COLO668 (cell line): ENCODE data around the gene USP34.
A peak's percentile ranks its signal among the peaks of the same experiment; 100 is the strongest.
"Not testable (repeated sequence)": the region's sequence is repeated elsewhere in the genome, so short reads cannot be mapped to it uniquely, and the experiment has no call there.

Source experiments
- DNase-seq: peaks from one replicate; lab custom pipeline; 2025; ENCODE audit not compliant: unreplicated experiment; lab: John Stamatoyannopoulos, UW

USP34 gene

DNA sequence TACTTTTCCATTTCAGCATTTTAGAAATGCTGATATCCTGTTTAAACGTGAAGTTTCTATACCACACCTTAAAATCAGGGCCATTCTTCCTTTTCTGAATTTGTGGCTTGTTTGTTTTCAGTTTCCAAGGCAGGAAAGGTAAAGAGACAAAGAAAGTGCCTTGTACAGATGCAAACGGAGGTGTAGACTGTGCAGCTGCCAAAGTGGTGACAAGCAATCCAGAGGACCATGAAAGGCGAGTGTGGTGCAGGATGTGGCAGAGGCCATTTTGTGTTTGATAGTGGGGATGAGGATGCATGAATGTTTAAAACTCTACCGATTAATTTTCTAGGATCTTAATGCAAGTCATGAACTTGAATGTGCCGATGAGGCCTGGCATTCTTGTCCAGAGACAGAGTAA is 308.2 kb downstream of the USP34 start:
- no peak for DNase-seq

DNA sequence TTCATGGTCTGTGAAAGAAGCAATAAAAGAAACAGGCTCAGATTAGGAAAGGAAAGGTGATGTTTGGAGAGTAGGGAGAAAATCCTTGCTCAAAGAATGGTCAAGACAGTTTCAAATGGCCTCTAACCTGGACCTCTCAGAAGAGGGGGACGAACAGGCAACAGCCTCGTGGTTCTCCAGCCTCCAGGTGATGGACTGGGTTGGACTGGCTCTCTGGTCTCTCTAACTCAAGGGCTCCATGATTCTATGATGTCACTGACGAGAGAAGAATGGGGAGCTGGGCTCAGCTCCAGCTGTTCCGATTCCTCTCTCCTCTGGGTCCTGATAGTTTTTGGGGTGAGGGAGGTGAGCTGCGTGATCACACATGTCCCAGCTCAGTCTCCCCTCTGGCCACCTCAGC is 309.0 kb downstream of the USP34 start, which contains the start of gene C2orf74:
Gene C2orf74 (plus strand): TSS at position 301 of the 400 bp plus-strand sequence. CDS start 327 bp downstream, outside the sequence.
- DNase-seq, result no peak

DNA sequence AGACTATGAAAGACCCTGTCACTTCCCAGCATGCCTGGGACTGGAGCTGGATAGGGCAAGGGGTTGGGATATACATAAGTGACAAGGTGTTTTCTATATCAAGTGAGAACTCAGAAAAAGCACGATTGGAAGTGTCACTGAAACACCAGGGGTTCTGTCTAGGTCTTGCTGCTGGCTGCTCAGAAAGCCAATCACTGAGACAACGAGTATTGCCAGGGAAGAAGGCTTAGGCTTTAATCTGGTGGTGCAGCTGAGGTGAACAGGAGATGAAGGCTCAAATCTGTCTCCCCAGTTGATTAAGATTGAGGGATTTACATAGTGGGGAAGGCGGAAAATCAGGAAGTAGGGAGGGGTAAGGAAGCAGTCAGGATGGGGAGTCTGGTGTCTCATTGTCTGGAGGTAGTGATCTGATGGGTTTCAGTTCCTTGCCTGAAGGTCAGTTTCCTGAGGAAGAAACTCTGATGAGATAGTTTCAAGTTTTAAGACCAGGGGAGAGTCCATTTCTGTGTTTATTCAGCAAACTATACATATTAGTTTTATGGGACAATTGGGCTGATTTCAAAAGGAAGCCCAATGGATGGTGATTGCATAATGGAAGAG is 312.4 kb downstream of the USP34 start:
- no peak for DNase-seq

DNA sequence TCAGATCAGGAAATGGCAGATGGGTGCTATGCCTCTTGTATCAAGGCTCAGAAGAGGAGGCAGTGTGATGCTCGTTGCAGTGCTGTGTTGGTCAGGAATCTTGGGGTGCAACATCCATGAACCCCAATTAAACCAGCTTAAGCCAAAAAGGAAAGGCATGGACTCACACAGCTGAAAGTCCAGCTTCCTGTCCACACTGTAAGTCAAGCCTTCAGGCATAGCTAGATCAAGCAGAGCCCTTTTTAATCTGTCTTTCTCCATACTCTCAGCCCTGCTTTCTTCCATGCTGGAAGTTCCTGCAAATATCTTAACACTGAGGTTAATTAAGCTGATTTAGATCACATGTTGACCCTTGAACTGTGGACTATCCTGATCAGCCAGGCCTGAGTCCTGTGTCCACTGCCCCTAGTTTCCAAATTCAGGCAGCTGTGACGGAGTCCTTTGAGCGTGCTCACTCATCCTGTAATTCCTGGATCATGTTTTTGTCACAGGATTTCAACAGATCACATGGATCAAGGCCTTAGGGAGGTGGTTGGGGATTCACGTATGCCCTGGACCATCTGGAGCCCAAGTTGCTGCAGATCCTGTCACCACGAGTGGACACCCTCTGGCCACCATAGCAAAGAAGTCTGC is 313.4 kb downstream of the USP34 start:
- no peak for DNase-seq

DNA sequence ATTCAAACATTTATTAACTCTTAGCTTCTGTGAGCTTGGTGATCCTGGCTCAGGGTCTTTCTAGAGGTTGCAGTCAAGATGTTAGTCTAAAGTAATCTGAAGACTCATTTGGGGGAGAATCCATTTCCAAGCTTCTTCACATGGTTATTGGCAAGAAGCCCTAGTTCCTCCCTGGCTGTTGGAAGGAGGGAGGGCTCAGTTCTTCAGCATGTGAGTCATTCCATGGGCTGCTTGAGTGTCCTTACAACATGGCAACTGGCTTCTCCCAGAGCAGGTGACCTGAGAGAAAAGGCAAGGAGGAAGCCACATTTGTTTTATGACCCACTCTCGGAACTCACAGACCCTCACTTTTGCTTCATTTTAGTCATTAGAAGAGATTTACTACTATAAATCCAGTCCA is 319.5 kb downstream of the USP34 start:
- DNase-seq, result no peak

DNA sequence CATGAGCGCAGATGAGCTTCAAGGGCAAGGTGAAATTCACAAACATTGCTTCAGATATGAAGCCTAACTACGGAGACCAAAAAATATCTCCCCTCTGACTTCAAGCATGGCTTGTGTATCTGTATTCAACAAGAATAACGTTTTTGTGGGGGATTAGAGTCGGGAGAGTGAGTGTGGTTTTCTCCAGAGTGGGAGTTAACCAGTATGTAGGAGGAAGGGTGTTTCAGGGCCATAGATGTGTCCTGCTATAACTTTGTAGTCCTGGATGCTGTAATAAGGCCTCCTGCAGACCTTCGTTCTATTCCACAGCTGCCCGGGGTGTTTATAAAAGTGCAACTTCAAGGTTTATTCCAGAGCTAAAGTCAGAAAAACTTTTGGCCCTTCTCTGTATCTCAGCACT is 321.8 kb downstream of the USP34 start:
- no peak for DNase-seq

DNA sequence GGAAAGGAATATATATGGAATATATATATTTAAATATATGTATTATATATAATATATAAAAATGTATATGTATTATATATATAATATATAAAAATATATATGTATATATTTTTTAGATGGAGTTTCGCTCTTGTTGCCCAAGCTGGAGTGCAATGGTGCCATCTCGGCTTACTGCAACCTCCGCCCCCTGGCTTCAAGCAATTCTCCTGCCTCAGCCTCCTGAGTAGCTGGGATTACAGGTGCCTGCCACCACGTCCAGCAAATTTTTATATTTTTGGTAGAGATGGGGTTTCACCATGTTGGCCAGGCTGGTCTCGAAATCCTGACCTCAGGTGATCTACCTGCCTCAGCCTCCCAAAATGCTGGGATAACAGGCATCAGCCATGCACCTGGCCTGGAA is 322.8 kb downstream of the USP34 start:
- not testable (repeated sequence) for DNase-seq

DNA sequence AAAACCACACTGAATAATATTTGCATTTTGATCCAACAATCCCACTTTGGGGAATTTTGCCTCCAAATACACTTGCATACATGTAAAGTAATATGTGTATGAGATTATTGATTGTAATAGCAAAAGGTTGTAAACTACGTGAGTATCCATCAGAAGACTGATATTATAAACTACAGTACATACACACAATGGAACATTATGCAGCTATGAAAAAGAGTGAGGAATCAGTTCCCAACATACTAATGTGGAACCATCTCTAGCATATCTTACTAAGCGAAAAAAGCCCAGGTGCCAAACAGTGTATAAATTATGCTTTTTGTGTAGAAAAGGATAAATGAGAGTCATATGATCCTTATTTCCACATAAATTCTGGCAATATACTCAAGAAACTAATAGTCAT is 324.9 kb downstream of the USP34 start:
- no peak for DNase-seq

DNA sequence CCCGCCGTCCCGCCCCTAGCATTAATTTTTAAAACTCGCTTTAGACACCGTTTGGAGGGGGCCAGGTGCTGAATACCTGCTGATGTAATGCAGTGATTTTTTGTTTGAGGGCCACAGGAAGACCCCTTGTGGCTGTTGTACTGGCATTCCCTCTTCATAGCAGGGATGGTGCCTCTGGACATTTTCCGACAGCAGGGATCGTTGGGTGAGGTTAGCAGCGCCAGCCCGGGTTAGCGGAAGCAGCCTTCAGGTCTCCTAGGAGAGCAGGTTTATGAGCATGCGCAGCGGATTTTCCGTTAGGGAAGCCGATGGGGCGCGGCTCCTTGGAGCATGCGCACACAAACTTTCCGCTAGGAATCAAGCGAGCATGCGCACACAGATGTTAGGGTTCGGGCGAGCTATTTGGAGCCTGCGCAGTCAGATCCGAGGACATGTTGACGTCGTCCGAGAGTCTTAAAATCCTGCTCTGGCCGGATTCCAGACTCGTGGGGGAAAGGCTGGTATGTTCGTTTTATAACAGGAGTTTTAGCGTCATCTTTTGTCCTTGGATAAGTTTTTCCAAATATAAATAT is 326.1 kb downstream of the USP34 start:
- peak; percentile 96 for DNase-seq

DNA sequence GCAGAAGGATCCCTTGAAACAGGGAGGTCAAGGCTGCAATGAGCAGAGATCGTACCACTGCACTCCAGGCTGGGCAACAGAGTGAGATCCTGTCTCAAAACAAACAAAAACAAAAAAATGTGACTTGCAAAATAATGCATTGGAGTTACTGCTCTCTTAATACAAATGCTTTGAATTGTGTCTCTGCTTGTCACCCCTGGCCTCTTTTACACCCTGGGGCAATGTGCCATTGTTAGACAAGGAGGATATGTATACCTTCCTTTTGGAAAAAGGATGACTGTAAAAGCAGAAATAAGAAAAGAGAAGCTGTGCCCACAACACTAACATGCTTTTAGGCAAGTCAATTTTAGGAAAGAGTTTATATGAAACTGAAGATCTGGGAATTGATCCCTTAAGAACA is 329.7 kb downstream of the USP34 start:
- DNase-seq, result no peak

DNA sequence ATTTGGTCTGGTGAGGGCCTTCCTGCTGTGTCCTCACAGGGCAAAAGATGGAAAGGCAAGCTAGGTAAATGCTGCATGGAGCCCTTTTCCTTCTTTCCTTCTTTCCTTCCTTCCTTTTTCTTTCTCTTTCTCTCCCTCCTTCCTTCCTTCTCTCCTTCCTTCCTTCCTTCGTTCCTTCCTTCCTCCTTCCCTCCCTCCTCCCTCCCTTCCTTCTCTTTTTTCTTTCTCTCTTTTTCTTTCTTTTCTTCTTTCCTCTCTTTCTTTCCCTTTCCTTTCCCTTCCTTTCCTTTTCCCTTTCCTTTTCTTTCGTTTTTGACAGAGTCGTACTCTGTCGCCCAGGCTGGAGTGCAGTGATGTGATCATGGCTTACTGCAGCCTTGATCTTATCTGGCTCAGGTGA is 332.0 kb downstream of the USP34 start:
- no peak for DNase-seq
